Measurements from ENCODE around the gene CCDC121. TPM values are rescaled to one million over a fixed set of nuclear protein-coding genes. Genes with fewer than 3 reads are reported as not detected.

CCDC121 gene, protein sequence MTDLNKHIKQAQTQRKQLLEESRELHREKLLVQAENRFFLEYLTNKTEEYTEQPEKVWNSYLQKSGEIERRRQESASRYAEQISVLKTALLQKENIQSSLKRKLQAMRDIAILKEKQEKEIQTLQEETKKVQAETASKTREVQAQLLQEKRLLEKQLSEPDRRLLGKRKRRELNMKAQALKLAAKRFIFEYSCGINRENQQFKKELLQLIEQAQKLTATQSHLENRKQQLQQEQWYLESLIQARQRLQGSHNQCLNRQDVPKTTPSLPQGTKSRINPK
- 2.7 and 2.8 TPM in 2 replicates for total RNA-seq

DNA sequence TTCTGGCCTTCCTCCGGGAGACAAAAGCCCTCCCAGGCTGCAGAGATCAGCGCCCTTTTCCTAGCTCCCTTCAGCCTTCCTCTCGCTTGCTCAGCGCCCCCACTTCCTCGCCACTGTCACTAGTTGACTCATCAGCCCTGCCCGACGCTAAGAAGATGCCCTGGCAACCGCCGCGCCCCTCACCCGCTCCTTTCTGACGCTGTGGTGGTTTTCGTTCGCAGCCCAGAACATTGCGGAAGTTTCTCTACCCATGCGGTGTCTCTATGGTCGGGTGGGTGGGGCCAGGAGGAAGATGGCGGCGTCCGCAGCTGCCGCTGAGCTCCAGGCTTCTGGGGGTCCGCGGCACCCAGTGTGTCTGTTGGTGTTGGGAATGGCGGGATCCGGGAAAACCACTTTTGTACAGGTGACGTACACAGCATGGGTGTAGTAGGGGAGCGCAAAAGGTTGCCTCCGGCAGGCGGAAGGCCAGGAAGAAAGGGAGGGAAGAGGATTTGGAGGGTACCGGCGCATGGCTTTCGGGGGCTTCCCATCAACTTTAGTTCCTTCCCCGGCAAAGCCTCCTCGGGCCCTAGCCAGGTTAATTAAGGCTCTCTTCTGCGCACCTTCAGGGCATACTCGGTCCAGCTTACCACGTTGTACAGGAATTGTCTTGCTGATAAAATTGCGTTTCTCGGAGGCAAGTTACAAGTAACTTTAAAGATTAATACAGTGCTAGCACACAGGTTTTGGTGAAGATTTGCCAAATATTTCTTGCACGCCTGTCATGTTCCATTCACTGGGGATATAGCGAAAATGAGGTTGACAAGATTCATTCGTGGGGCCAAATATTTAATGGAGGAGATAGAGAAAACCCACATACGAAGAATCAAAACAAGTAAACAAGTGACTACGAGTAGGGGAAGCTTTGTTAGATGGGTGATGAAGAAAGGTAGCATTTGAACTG is at the start of gene CCDC121, which contains the start of gene GPN1:
CCDC121 (minus strand) TSS at position 246 of the 943 bp plus-strand sequence. CDS start 1,213 bp downstream, outside the sequence.
GPN1 (plus strand) TSS at position 284 of the 943 bp plus-strand sequence; CDS start at position 293, 9 bp downstream.
- DNase-seq, result peak; percentile 93

DNA sequence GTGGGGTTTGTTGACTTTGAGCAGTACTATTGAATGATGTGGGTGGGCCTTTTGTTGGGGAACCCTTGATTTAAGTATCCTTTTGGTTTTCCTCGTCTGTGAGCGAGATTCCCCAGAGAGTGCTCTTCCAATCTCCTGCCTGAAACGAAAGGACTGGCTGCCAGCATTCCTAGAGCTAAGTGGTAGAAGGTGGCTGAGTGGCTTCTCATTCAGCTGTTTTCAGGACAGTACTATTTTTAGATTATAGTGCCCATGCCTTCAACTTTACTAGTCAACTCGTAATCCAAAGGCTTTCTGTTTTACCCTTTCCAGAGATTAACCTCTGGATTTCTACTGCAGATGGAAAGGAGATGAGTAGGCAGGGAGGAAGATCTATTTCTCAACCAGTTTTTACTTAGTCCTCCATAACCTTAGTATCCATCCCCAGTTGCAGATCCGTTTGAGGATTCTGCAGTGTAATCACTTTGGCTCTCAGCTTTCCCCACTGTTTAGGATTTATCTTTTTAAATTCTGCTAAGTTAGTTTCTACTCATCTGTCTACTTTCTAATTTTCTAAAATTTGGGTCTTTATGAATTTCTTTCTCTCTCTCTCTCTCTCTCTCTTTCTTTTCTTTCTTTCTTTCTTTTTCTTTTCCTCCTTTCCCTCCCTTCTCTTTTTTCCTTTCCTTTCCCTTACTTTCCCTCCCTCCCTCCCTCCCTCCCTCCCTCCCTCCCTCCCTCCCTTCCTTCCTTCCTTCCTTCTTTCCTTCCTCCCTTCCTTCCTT is 44.1 kb upstream of the CCDC121 start:
- DNase-seq, result no peak

DNA sequence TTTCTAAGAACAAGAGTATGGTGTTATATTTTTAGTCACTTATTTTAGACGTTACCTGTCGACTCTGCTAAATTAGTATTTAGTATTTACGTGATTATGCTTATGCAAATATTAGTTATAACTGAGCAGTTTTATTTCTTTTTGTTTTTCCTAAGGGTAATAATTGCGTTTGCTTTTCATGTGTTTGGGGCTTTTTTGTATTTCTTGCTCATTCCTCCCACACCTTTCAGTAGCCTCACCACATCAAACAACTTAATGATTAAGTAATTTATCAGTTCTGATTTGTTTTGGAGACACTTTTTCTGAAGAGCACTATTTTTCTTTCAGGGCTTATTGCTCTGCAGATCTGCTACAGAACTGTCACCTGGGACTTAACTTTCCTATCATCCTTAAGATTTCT is 42.4 kb upstream of the CCDC121 start:
- no peak for DNase-seq

DNA sequence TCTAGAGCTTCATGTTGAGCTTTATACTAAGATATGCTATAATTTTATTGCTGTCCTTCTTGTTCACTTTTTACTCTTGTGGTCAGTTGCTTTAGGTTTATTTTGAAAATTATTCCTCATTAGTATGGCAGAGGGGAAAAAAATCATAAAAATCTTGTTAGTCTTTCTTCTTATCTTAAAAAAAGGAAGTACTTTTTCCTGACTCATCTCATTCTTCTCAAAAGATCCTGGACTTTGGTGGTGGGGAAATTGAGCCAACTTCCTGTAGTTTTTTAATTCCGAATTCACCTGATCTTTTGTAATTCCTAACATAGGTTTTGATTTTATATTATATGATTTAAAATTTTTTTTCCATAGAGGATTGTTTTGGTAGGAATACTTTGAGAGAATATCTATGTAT is 38.6 kb upstream of the CCDC121 start:
- DNase-seq, result peak; percentile 41

DNA sequence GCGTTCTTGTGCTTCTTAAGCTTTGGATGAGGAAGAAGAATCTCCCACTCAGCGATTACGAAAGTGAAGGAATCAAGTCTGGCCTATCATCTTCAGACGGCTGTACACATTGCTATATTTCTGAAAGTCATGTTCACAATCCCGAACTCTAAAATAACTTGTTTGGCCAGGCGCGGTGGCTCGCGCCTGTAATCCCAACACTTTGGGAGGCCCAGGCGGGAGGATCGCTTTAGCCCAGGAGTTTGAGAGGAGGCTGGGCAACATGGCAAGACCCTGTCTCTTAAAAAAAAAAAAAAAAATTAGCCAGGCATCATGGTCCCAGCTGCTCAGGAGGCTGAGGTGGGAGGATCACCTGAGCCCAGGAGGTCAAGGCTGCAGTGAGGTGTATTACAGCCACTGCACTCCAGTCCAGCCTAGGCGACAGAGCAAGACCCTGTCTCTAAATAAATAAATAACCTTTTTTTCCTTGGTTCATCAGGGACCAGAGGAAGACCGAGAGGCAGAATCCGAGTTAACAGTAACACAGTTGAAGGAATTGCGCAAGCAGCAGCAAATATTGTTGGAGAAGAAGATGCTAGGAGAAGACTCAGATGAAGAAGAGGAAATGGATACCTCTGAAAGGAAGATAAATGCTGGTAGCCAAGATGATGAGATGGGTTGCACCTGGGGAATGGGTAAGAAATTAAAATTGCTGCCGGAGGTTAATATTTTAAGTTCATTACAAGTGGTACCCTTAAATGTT is 36.0 kb upstream of the CCDC121 start:
- DNase-seq, result no peak

DNA sequence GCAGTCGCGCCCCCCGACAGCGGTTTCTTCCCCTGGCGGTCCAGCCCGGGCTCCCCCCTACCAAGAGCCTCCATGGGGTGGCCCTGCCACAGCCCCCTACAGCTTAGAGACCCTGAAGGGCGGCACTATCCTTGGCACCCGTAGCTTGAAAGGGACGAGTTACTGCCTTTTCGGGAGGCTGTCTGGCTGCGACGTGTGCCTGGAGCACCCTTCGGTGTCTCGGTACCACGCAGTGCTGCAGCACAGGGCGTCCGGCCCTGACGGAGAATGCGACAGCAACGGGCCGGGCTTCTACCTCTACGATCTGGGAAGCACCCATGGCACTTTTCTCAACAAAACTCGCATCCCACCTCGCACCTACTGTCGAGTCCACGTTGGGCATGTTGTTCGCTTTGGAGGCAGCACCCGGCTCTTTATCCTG is 35.4 kb upstream of the CCDC121 start:
- no peak for DNase-seq

DNA sequence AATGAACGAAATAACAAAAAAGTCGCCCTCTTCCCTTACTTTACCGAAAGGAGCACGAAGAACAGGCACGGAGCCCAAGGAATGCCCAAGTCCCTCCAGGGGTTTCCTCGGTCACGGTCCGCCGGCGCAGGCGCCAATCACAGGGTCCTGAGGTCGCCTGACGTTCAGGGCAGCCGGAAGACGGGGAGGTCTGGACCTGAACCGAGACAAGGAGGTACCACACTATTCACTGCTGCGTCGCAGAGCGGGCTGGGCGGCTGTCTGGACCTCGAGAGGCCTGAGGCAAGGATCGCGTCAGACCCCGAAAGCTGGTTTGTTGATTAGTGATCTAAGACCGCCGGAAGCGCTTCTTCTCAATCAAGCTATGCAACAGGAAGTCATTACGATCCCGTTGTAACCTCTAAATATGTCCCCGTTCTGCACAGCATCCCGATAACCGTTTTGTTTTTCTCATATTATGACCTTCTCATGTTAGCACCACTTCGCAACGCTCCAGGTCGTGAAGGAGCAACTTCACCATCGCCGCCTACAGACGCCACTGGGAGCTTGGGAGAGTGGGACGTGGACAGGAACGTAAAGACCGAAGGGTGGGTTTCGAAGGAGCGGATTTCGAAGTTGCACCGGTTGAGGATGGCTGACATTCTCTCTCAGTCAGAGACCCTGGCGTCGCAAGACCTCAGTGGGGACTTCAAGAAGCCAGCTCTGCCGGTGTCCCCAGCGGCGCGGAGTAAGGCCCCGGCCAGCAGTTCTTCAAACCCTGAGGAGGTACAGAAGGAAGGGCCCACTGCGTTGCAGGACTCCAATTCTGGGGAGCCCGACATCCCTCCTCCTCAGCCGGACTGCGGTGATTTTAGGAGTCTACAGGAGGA is 34.7 kb upstream of the CCDC121 start, which contains the start of the genes SLC4A1AP and SUPT7L:
SLC4A1AP (plus strand) TSS at position 605 of the 869 bp plus-strand sequence; CDS start at position 631, 26 bp downstream.
SUPT7L (minus strand) TSS at position 330 of the 869 bp plus-strand sequence. CDS start 1,422 bp downstream, outside the sequence.
- peak; percentile 87 for DNase-seq

DNA sequence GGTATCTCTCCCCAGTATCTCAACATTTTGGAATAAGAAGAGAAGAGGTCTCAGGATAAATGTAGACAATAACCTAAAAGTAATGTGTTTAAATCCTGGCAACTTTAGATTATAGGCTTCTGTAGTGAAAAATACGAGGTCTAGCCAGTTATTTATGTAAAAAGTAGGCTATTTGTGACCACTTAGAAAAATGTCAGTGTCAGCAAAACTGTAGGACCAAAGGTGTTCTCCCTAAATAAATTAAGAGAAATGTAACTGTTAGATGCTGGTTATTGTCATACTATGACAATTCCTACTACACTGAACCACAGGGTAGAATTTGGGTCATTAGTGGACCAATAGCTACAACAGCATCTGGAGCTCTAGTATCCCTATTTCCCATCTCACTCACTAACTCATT is 32.6 kb upstream of the CCDC121 start:
- DNase-seq, result no peak

DNA sequence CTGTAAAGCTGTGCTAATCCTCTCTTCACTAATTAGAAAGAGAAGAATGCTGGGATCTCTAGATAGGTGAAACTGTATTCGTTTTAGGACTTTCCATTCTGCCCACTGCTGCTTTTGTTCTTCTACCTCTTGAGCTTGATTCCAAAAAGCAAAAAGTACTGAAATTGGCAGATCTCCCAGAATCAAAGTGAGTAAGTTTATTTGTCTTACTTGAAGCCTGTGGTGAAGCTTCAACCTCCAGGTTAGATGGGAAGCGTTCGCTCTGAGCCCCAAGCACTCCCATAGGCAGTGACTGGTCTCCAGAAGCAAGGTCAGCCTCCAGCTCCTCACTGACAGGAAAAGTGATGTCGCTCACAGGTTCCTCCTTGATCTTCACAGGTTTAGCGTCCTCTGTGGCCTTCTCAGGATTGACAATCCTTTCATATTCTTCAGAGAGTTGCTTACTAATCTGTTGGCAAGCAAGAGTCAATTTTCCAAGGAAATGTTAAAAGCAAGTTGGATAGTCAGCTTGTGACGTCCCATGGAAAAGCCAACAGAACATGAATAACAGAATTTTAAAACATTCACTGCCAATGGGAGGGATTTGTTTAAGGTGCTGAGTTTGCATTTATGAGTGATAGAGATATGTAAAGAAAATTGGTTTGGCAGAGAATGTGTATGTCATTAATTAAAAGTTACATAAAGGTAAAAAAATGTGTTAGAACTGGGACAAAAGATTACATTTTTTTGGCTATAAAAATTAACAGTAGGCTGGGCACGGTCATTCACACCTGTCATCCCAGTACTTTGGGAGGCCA is 26.5 kb upstream of the CCDC121 start:
- DNase-seq, result peak; percentile 66

DNA sequence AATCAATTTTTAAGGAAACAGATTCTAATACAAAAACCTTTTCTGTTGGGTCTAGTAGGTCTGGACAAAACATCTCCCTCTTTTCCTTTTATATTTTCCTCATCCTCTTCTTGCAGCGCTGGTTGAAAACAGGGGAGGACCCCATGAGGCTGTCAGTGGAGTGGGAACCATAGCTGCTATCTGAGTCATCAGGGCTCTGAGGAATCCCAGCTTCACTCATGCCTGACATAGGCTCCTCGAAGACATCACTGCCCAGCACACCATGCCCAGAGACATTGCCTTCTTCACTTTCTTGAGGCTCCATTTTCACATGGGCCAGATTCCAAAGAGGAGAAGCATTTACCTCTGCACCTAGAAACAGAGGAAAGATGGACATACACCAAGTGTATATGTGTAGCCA is 24.6 kb upstream of the CCDC121 start:
- DNase-seq, result no peak

DNA sequence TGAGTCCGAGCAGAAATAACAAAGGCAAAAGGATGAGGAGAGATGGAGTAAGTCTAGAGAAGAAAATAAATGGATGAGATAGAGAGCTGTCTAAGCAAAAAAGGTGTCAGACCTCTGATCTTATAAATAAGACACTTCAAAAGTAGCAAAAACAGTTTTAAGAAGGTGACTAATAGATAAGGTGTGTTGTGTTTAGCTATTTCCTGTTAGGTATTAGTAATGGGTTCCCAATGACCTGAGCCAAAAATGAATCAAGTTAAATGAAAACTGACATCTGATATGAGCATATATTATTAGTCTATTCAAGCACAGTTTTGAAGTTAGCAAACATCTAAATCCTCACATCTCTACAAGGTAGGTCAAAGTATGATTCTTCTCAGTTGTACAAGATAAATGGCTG is 24.0 kb upstream of the CCDC121 start:
- DNase-seq, result no peak

DNA sequence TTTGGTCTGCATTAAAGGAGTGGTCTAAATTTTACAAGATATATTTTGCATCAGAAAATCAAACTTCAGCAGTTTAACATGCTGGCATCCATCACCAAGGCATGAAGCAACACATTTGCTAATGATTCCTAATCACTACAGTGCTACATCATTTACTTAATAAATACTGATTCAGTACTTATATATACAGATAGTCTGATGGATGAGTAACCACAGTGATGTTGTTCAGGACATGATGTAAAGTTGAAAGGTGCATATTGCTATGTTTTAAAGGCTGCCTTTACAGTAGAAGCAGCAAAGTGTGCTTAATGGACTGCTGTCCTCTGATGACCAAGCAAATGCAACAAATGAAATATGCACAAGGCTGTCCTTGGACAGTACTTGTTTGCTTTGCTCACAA is 23.5 kb upstream of the CCDC121 start:
- DNase-seq, result no peak

DNA sequence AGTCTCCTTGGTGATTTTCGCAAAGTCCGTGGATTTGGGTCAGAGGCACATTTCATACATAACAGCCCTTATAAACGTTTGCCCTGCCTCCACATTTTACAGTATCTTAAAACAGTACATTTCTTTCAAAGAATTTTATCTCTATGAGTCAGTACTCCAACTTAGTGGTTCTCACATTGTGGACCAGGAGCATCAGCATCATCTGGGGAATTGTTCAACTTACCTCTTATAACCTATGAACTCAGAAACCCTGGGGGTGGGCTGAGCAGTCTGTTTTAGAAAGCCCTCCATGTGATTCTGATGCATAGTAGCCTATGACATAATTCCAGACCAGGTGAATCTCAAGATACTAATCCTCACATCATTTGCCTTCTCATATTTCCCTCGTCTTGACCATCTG is 22.2 kb upstream of the CCDC121 start:
- DNase-seq, result no peak

DNA sequence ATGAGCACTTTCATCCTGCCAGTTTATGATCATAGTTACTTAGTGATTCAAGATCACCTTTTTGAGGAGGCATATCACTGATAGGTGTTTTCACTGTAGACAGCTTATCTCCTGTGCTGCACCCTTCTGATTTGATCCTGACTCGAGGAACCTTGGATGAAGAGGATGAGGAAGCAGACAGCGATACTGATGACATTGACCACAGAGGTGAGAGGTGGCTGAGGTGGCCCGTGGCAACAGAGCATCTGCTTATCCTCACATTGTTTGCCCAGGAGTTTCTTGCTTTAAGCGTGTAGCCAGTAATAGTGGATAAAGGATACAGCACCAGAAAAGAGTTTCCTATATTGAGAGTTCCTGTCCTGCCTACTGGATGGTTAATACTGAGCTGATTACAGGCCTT is 18.9 kb upstream of the CCDC121 start:
- DNase-seq, result no peak

DNA sequence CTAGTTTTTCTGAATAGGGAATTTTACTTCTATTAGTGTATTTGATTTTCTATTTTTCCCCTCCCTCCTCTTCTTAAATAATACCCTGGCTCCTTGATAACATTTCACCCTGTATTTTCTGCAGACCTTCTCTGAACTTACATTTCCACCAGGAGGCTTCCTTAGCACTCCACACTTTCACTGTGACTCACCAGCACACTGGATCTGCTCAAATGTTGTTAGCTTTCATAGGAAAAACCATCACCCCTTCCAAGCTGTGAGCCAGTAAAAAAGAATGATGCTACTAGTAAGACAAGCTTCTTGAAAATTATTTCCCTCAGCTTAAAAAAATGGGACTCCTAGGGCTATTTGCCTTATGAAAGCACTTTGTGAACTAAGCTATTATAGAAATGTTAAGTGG is 18.5 kb upstream of the CCDC121 start:
- DNase-seq, result no peak

DNA sequence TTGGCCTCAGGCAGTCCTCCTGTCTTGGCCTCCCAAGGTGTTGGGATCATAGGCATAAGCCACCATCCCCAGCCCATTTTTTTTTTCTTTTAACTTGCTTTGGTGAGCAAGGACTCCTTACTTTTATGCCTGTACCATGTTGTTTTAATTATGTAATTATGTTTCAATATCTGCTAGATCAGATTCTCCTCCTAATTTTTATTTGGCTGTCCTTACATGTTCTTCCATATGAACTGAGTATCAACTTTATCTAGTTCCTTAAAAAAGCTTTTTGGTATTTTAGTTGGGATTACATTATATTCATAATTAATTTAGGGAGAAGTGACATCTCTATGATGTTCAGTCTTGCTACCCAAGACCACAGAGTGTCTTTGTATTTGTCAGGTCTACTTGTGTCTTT is 16.4 kb upstream of the CCDC121 start:
- DNase-seq, result no peak

DNA sequence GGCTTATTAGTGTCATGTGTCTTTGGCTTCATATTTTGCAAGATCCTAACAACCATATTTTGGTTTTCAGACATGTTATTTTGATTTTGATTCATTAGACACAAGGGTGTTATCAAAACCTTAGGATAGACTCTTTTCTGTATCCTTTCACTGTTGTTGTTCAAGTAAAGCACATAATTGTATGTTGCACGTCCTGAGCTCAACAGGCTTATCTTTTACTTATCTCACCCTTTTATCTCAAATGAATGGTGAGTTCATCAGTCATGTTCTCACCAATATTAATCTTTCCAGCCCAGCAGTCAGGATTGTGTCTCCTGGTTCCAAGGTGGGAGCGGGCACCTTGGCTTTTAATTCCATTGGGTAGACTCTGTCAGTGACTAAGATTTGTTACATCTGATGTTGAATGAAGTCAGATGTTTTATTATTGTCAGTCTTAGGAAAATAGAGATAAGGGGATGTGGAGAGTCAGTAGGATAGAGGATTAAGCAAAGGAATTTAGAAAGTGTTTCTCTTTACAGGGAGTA is 12.0 kb upstream of the CCDC121 start:
- DNase-seq, result no peak

DNA sequence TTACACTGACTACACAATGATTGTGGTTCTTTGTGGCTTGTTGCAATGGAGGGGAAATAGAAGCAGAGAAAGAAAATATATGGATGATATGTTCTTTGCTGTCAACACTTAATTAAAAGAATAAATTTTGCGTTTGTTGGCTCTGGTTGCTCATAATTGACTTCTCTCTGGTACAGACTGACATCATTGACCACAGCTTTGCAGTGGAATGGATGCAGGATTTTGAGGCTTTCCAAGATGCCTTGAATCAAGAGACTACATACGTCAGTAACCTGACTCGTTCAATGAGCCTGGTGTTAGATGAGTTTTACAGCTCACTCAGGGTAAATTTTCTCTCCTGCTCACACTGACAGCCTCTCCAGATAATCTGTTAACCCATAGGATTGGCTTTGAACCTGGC is 9.9 kb upstream of the CCDC121 start:
- no peak for DNase-seq

DNA sequence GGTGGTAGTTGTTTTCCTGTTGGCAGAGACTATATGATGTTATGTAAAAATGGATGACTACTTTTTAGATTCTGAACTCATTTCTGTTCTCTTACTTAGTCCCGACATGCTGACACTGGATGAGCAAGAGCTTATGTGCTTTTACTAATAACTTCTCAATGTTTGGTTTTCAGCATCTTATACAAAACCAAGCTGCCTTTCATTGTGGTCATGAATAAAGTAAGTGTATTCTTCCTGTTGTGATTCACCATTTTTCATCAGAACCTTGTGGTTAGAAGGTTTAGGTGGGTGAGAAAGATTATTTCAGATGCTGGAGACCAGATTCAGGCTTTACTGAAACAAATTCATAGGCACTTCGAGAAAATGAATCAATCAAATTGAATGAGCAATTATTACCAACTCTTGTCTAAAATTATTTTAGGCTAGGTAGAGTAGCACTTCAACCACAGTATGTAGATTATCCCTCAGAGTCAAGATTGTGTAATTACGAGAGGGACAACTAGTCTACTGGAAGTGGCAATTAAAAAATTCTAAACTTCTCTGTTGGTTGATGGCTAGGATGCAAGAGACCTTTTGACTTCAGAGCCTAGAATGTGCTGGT is 9.3 kb upstream of the CCDC121 start:
- DNase-seq, result no peak

Data from dermis blood vessel endothelial cell (primary cell).